Activated CD4-positive, alpha-beta T cell treated with anti-CD3 and anti-CD28 coated beads, Interleukin-2, amount 10 ng/mL, durations not matched to agents 7 days and 5 days (primary cell): ENCODE results near the gene BCKDK. TPM values are rescaled to one million over a fixed set of nuclear protein-coding genes. Genes with fewer than 3 reads are reported as not detected.

Experiments
- CTCF ChIA-PET: fragments of 350-600 bp; sonication (Branson Sonifier 250); formaldehyde crosslinking; loops from one replicate; lab custom pipeline; 2021; ENCODE audit warnings: antibody characterized with exemption; lab: Charles Lee
- POLR2A ChIA-PET: fragments of 350-600 bp; sonication (Branson Sonifier 250); formaldehyde crosslinking; loops from one replicate; lab custom pipeline; 2021; ENCODE audit warnings: antibody characterized with exemption; lab: Charles Lee
- DNase-seq: peaks from one replicate; pipeline ENCODE4 v3.0.0-alpha.2; 2020
- H3K27ac Mint-ChIP-seq: one replicate; pipeline ENCODE4 v1.8.0; 2021; ENCODE audit warnings: mild to moderate bottlenecking, moderate library complexity, mixed read lengths
- H3K27me3 Mint-ChIP-seq: one replicate; pipeline ENCODE4 v1.8.0; 2021; ENCODE audit warnings: mixed read lengths
- H3K36me3 Mint-ChIP-seq: one replicate; pipeline ENCODE4 v1.8.0; 2021; ENCODE audit warnings: low read depth, mixed read lengths
- H3K4me1 Mint-ChIP-seq: one replicate; pipeline ENCODE4 v1.8.0; 2021; ENCODE audit warnings: mixed read lengths
- H3K4me3 Mint-ChIP-seq: one replicate; pipeline ENCODE4 v1.8.0; 2021; ENCODE audit warnings: mild to moderate bottlenecking, moderate library complexity, mixed read lengths
- H3K9me3 Mint-ChIP-seq: one replicate; pipeline ENCODE4 v1.8.0; 2021; ENCODE audit warnings: mixed read lengths
- total RNA-seq, 2 experiments: library from RNA; stranded (reverse); gene quantifications; one replicate each; pipeline ENCODE4 v1.2.3, GENCODE V29; 2021

BCKDK gene
- total RNA-seq, 2 experiments from 2014 or later, result 23.0 to 23.5 TPM

DNA sequence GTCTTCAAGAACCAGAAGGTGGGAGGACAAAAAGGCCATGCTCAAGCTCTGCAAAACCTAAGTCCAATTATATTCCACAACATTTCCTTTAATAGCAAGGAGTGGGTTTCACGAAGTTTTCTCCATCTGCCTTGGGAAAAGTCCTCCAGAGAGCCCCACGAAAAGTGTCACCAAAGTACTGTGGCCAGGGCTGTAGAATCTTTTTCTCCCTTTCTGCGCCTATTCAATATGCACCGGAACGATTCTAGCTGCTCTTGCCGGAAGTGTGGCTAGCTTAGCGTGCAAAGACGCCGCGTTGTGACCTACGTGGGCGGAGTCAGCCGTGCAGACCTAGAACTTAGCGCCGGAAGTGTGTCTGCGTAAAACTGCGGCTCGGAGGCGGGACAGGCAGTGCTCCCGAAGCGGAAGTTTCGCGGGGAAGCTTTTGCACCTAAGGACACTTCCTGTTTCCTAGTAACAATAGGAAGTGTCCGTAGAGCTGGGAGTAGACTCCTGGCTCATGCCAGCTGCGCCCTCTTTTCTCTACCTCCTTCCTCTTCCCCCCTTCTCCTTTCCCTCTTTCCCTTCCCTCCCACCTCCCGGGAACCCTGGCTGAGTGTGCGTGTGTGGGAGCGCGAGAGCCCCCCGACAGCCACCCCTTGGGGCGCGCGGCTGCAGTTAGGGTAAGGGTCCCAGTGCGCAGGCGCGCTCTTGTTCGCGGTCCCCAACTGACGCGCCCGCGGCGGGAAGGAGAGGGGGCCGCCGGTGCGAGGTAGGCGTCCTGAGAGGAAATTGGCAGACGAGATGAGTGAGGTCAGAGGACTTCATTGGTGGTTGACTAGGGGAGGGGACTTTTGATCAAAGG is 34.0 kb upstream of the BCKDK start, which contains the start of the genes ZNF646 and ZNF668:
Gene ZNF646 (plus strand): TSS at position 453 of the 844 bp plus-strand sequence. CDS start 1,903 bp downstream, outside the sequence.
Gene ZNF668 (minus strand): TSS at position 271 of the 844 bp plus-strand sequence. CDS start 9,781 bp downstream, outside the sequence.
- Mint-ChIP-seq H3K9me3 (no peaks in the 10 kb centered on the region), H3K4me1 (peaks cover 30% of the 10 kb centered on the region), H3K4me3 (peak within 1 kb of the TSS; percentile 91), H3K36me3 (peaks cover 26% of the 10 kb centered on the region), H3K27ac (peak within 1 kb of the TSS; percentile 94), H3K27me3 (no peaks in the 10 kb centered on the region)
- peak; percentile 99 for DNase-seq
- ChIA-PET CTCF (interaction anchor here (0.6 to 1.7 kb wide), 11 partner anchors 13 to 120 kb away, joined by 3 to 14 read pairs (median 4); partner anchors contain the start of gene VKORC1), POLR2A (interaction anchor here (0.5 to 1.4 kb wide), 3 partner anchors 19 to 43 kb away, joined by 3 to 4 read pairs (median 3); partner anchors contain the start of genes KAT8 and STX4)

DNA sequence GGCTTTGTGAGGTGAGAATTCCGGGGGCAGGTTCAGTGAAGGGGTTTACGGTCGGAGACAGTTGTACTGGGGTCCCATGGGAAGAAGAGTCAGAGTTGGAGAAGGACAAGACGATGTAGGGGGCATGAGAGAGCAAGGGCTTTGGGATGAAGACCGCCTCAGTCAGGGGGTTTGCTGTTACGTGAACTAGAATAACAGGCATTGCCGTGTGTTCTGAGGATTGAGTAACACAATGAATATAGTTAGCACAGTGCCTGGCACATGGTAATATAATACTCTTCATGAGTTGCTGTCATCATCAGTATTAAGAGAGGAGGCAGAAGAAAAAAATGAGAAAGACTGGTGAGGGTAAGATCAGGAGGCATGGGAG is 33.4 kb upstream of the BCKDK start:
- no peaks in the 10 kb centered on the region for H3K9me3 Mint-ChIP-seq
- ChIA-PET CTCF (interaction anchor here (1.0 to 1.4 kb wide), 4 partner anchors 14 to 121 kb away, joined by 3 to 14 read pairs (median 4); no protein-coding TSS in a partner anchor), POLR2A (interaction anchor here (1.4 kb wide), 1 partner anchor 43 kb away, joined by 4 read pairs; the partner anchor contains the start of gene KAT8)
- H3K4me3 Mint-ChIP-seq, result peak overlapping the region; percentile 91
- H3K27me3 Mint-ChIP-seq, result no peaks in the 10 kb centered on the region
- peak overlapping the region; percentile 94 for H3K27ac Mint-ChIP-seq
- H3K4me1 Mint-ChIP-seq, result peaks cover 30% of the 10 kb centered on the region
- peaks cover 29% of the 10 kb centered on the region for H3K36me3 Mint-ChIP-seq
- DNase-seq, result no peak

GRCh38 chr16:31076319-31076718 is 31.9 kb upstream of the BCKDK start:
- no peaks in the 10 kb centered on the region for H3K9me3 Mint-ChIP-seq
- H3K4me3 Mint-ChIP-seq, result peak overlapping the region; percentile 36
- ChIA-PET CTCF (interaction anchor here (1.0 to 1.4 kb wide), 2 partner anchors 11 to 66 kb away, joined by 5 to 7 read pairs; no protein-coding TSS in a partner anchor), POLR2A (interaction anchor here (0.6 kb wide), 1 partner anchor 626 kb away, joined by 4 read pairs; no protein-coding TSS in a partner anchor)
- peak overlapping the region; percentile 94 for H3K27ac Mint-ChIP-seq
- H3K36me3 Mint-ChIP-seq, result peaks cover 34% of the 10 kb centered on the region
- DNase-seq, result no peak
- peaks cover 34% of the 10 kb centered on the region for H3K4me1 Mint-ChIP-seq
- no peaks in the 10 kb centered on the region for H3K27me3 Mint-ChIP-seq

DNA sequence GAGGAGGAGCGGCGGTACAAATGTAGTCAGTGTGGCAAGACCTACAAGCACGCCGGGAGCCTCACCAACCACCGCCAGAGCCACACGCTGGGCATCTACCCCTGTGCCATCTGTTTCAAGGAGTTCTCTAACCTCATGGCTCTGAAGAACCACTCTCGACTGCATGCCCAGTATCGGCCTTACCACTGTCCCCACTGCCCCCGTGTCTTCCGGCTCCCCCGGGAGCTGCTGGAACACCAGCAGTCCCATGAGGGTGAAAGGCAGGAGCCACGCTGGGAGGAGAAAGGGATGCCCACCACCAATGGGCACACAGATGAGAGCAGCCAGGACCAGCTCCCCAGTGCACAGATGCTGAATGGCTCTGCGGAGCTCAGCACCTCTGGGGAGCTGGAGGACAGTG is 31.2 kb upstream of the BCKDK start:
- ChIA-PET POLR2A (no interaction called here), CTCF (no interaction called here)
- DNase-seq, result no peak
- Mint-ChIP-seq H3K9me3 (no peaks in the 10 kb centered on the region), H3K36me3 (peaks cover 34% of the 10 kb centered on the region), H3K4me1 (peaks cover 28% of the 10 kb centered on the region), H3K27ac (no peak overlapping the region), H3K4me3 (no peak overlapping the region), H3K27me3 (no peaks in the 10 kb centered on the region)

- ChIA-PET POLR2A (no interaction called here), CTCF (interaction anchor here (0.5 to 0.8 kb wide), 3 partner anchors 19 to 244 kb away, joined by 3 read pairs; no protein-coding TSS in a partner anchor)
- DNase-seq, result no peak
- Mint-ChIP-seq H3K27me3 (no peaks in the 10 kb centered on the region), H3K9me3 (no peaks in the 10 kb centered on the region), H3K4me1 (peaks cover 25% of the 10 kb centered on the region), H3K36me3 (peaks cover 36% of the 10 kb centered on the region), H3K4me3 (no peak overlapping the region), H3K27ac (no peak overlapping the region)
These were observed 30.4 kb upstream of the BCKDK start for GRCh38 chr16:31077592-31078396.

DNA sequence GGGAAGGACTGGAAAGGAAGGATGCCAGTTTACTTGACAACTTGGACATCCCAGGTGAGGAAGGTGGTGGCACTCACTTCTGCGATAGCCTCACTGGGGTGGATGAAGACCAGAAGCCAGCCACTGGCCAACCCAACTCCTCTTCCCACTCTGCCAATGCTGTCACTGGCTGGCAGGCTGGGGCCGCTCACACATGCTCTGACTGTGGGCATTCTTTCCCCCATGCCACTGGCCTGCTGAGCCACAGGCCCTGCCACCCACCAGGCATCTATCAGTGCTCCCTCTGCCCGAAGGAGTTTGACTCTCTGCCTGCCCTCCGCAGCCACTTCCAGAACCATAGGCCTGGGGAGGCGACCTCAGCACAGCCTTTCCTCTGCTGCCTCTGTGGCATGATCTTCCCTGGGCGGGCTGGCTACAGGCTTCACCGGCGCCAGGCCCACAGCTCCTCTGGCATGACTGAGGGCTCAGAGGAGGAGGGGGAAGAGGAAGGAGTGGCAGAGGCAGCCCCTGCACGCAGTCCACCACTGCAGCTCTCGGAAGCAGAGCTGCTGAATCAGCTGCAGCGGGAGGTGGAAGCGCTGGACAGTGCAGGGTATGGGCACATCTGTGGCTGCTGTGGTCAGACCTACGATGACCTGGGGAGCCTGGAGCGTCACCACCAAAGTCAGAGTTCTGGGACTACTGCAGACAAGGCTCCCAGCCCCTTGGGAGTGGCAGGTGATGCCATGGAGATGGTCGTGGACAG is 29.4 kb upstream of the BCKDK start:
- peaks cover 25% of the 10 kb centered on the region for H3K4me1 Mint-ChIP-seq
- no peak overlapping the region for H3K27ac Mint-ChIP-seq
- no peaks in the 10 kb centered on the region for H3K9me3 Mint-ChIP-seq
- H3K27me3 Mint-ChIP-seq, result no peaks in the 10 kb centered on the region
- CTCF ChIA-PET, result interaction anchor here (0.5 to 0.8 kb wide), 3 partner anchors 18 to 245 kb away, joined by 3 read pairs; no protein-coding TSS in a partner anchor
- POLR2A ChIA-PET, result no interaction called here
- DNase-seq, result no peak
- H3K36me3 Mint-ChIP-seq, result peaks cover 36% of the 10 kb centered on the region
- no peak overlapping the region for H3K4me3 Mint-ChIP-seq

GRCh38 chr16:31079342-31079944 is 28.7 kb upstream of the BCKDK start:
- DNase-seq, result no peak
- Mint-ChIP-seq H3K27ac (no peak overlapping the region), H3K4me1 (peaks cover 25% of the 10 kb centered on the region), H3K9me3 (no peaks in the 10 kb centered on the region), H3K4me3 (no peak overlapping the region), H3K36me3 (peaks cover 36% of the 10 kb centered on the region), H3K27me3 (no peaks in the 10 kb centered on the region)
- CTCF ChIA-PET, result no interaction called here
- POLR2A ChIA-PET, result no interaction called here

DNA sequence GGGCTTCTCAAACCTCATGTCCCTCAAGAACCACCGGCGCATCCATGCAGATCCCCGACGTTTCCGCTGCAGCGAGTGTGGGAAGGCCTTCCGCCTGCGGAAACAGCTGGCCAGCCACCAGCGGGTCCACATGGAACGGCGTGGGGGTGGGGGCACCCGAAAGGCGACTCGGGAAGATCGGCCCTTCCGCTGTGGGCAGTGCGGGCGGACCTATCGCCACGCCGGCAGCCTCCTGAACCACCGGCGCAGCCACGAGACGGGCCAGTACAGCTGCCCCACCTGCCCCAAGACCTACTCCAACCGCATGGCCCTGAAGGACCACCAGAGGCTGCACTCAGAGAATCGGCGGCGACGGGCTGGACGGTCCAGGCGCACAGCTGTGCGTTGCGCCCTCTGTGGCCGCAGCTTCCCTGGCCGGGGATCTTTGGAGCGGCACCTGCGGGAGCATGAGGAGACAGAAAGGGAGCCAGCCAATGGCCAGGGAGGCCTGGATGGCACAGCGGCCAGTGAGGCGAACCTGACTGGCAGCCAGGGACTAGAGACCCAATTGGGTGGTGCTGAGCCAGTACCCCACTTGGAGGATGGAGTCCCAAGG is 28.1 kb upstream of the BCKDK start:
- H3K27me3 Mint-ChIP-seq, result no peaks in the 10 kb centered on the region
- H3K4me1 Mint-ChIP-seq, result peaks cover 18% of the 10 kb centered on the region
- H3K27ac Mint-ChIP-seq, result no peak overlapping the region
- H3K36me3 Mint-ChIP-seq, result peaks cover 34% of the 10 kb centered on the region
- no peak overlapping the region for H3K4me3 Mint-ChIP-seq
- no peak for DNase-seq
- ChIA-PET CTCF (interaction anchor here (0.8 to 1.9 kb wide), 2 partner anchors 9 to 18 kb away, joined by 3 to 4 read pairs; no protein-coding TSS in a partner anchor), POLR2A (no interaction called here)
- no peaks in the 10 kb centered on the region for H3K9me3 Mint-ChIP-seq

GRCh38 chr16:31080756-31081419 is 27.3 kb upstream of the BCKDK start:
- no peaks in the 10 kb centered on the region for H3K27me3 Mint-ChIP-seq
- H3K36me3 Mint-ChIP-seq, result peaks cover 36% of the 10 kb centered on the region
- H3K27ac Mint-ChIP-seq, result no peak overlapping the region
- ChIA-PET CTCF (interaction anchor here (0.8 to 1.9 kb wide), 2 partner anchors 10 to 17 kb away, joined by 3 to 4 read pairs; no protein-coding TSS in a partner anchor), POLR2A (no interaction called here)
- H3K4me3 Mint-ChIP-seq, result no peak overlapping the region
- peaks cover 11% of the 10 kb centered on the region for H3K4me1 Mint-ChIP-seq
- no peaks in the 10 kb centered on the region for H3K9me3 Mint-ChIP-seq
- no peak for DNase-seq

DNA sequence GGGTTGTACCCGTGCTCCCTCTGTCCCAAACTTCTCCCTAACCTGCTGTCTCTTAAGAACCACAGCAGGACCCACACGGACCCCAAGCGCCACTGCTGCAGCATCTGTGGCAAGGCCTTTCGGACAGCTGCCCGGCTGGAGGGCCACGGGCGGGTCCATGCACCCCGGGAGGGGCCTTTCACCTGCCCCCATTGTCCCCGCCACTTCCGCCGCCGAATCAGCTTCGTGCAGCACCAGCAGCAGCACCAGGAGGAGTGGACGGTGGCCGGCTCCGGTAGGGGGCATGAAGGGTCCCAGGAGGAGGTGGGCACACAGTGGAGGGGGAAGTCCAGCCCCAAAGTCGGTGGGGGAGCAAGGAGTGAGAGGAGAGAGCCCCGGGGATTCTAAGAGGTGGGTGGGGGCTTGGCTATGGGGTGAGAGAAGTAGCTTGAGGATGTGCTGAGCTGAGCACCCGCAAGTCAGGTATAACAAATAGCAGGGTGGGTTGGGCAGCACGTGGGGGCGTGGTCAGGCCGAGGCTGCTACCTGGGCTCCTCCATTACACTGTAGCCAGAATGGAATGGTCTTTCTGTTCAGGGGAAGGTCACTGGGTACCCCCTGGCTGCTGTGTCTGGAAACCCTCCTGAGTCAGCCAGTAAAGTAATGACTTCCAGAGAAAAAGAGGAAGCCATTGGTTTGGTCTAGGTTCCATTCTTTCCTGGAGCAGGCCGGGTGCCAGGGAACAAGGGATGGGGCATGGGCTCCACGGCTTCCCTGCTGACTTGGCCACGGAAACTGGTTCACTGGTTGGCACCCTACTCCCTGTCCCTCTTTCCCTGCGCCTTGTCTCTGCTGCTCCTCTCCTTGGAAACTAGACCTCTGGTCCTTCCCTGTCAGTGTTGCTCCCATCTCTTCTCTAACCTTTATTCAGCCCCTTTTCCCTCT is 26.5 kb upstream of the BCKDK start:
- POLR2A ChIA-PET, result no interaction called here

More for the DNA sequence above, 26.5 kb upstream of the BCKDK start:
- H3K36me3 Mint-ChIP-seq, result peaks cover 36% of the 10 kb centered on the region
- CTCF ChIA-PET, result interaction anchor here (1.9 kb wide), 1 partner anchor 11 kb away, joined by 4 read pairs; no protein-coding TSS in a partner anchor
- H3K4me1 Mint-ChIP-seq, result peaks cover 9% of the 10 kb centered on the region
- no peak overlapping the region for H3K4me3 Mint-ChIP-seq
- DNase-seq, result no peak
- H3K27ac Mint-ChIP-seq, result peak overlapping the region; percentile 47
- no peaks in the 10 kb centered on the region for H3K27me3 Mint-ChIP-seq
- H3K9me3 Mint-ChIP-seq, result no peaks in the 10 kb centered on the region
